PFSK-1 (cell line): ENCODE measurements around the gene IMPG2.

Experiments used
- FOXP2 ChIP-seq: optimal IDR thresholded peaks from 2 replicates; pipeline ENCODE3; 2011; ENCODE audit warnings: borderline replicate concordance, control low read depth, inconsistent platforms; ENCODE audit not compliant: insufficient read depth; ENCODE audit errors: extremely low read length, extremely low read depth
- POLR2AphosphoS5 ChIP-seq: IDR thresholded peaks from 2 replicates; pipeline ENCODE4 v1.6.1; 2012; ENCODE audit warnings: low read depth, mild to moderate bottlenecking, control low read depth, low read length, moderate library complexity
- SIN3A ChIP-seq: IDR thresholded peaks from 2 replicates; pipeline ENCODE4 v1.6.1; 2012; ENCODE audit warnings: mild to moderate bottlenecking, low read length, moderate library complexity, borderline replicate concordance; ENCODE audit not compliant: insufficient read depth
- TAF1 ChIP-seq: IDR thresholded peaks from 2 replicates; pipeline ENCODE4 v1.6.1; 2012; ENCODE audit warnings: low read length, control low read depth, borderline replicate concordance; ENCODE audit not compliant: insufficient read depth
- TF ChIP-seq, protein P1 (sequence below), 2 experiments: IDR thresholded peaks; 2 replicates each; pipeline versions ENCODE4 v1.6.1 to v1.8.0; 2011 to 2012; ENCODE audit warnings: low read depth in 2 of 2, low read length in 2 of 2, control low read depth in 1 of 2, inconsistent platforms in 1 of 2, mild to moderate bottlenecking in 1 of 2, moderate library complexity in 1 of 2; ENCODE audit not compliant: insufficient read depth in 1 of 2

Gene IMPG2

DNA sequence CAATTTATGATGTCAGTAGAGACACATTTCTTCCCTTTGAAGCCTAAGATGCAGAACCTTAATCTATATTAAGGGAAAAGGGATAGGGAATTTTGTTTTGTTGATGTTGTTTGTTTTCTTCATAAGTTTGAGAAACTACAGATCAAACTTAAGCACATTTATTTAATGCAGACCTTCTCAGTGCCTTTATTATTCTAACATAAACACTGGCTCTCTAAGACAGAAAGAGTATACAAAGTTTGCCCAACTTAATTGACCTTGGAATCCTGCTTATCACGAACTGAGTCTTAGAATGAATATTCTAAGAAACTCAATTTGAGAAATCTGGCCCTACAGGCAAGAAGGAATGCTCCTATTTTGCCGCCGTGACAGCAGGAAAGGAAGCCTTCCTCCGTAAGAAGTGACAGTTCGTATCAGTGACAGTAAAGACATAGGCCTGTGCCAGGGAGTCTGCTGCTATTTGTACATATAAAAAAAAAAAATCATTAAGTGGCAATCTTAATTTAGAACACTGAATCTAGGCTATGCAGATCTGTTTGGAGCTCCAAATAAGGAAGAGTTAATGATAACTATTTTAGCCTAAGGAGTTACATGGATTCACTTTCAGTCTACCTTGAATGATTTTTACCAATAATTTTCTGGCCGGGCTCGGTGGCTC lies 8.8 kb upstream of the IMPG2 start:
- no peak for TF ChIP-seq TAF1
- no peak for TF ChIP-seq SIN3A
- no peak for TF ChIP-seq POLR2AphosphoS5
- TF ChIP-seq, protein P1, sequence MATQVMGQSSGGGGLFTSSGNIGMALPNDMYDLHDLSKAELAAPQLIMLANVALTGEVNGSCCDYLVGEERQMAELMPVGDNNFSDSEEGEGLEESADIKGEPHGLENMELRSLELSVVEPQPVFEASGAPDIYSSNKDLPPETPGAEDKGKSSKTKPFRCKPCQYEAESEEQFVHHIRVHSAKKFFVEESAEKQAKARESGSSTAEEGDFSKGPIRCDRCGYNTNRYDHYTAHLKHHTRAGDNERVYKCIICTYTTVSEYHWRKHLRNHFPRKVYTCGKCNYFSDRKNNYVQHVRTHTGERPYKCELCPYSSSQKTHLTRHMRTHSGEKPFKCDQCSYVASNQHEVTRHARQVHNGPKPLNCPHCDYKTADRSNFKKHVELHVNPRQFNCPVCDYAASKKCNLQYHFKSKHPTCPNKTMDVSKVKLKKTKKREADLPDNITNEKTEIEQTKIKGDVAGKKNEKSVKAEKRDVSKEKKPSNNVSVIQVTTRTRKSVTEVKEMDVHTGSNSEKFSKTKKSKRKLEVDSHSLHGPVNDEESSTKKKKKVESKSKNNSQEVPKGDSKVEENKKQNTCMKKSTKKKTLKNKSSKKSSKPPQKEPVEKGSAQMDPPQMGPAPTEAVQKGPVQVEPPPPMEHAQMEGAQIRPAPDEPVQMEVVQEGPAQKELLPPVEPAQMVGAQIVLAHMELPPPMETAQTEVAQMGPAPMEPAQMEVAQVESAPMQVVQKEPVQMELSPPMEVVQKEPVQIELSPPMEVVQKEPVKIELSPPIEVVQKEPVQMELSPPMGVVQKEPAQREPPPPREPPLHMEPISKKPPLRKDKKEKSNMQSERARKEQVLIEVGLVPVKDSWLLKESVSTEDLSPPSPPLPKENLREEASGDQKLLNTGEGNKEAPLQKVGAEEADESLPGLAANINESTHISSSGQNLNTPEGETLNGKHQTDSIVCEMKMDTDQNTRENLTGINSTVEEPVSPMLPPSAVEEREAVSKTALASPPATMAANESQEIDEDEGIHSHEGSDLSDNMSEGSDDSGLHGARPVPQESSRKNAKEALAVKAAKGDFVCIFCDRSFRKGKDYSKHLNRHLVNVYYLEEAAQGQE (IDR thresholded peaks at IDR 0.05; ENCODE audit: insufficient read depth in 1 of 2, low read depth in 2 of 2, low read length in 2 of 2), result no peak
- TF ChIP-seq FOXP2, result no peak

DNA sequence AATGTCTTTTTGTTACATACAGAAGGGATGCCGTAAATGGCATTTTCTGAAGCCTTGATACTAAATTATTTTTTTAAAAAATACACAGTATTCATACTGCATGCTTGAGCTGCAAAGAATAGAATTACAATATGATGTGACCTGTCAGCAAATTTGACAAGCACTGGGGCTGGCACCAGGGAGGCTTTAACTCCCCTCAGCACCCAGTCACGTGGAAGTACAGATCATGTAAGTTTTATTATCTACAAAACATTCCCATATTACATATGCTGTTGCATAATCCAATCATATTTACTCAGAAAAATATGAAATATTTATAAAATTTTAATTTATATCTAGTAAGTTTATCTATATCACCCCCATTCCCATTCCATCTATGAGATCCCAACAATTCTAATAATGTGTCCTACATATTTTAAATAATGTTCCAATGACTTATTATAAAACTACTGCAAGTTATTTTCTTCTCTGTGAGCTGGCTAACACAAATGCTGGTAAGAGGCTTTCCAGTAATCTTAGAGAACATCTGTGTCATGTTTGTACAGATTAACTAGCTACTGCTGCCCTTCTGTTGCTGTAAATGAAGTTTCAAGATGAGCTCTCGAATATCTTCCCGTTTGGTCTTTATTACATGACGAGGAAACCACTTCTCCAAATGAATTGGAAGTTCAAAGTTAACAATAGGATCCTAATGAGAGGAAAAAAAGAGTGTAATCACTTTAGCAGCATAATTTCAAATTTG lies 5.2 kb upstream of the IMPG2 start:
- no peak for TF ChIP-seq SIN3A
- TF ChIP-seq FOXP2, result no peak
- TF ChIP-seq, protein P1 (IDR thresholded peaks at IDR 0.05; ENCODE audit: insufficient read depth in 1 of 2, low read depth in 2 of 2, low read length in 2 of 2), result no peak
- no peak for TF ChIP-seq TAF1
- TF ChIP-seq POLR2AphosphoS5, result no peak

DNA sequence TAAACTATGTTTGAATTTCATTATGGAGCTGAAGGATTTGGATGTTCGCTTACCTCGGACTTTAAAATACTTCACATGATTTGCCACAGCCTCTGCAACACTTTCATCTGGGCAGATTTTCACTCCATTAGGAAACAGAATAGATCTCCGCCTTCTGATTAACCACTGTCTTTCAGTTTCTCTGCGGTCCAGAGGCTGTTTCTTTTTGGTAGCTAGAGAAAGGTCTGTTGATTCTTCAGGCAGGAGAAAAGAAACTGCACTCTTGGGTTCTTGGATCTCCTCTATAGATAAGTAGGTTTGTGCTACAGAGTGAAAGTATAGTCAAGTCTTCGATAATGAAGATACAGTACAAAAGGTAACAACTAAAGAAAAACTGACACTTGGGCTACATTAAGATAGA lies 844 bp downstream of the IMPG2 start:
- TF ChIP-seq FOXP2 (no peak), POLR2AphosphoS5 (no peak)

DNA sequence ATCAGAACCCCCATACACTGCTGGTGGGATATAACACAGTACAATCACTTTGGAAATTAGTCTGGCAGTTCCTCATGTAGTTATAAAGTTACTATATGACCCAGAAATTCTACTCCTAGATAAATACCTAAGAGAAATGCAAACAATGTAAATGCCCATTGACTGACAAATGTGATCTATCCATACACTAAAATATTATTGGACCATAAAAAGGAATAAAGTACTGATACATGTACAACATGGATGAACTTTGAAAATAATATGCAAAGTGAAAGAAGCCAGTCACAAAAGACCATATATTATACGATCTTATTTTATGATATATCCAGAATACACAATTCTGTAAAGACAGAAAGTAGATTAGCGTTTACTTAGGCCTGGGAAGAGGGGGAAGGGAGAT lies 7.8 kb downstream of the IMPG2 start:
- TF ChIP-seq, protein P1 (IDR thresholded peaks at IDR 0.05; ENCODE audit: insufficient read depth in 1 of 2, low read depth in 2 of 2, low read length in 2 of 2), result no peak
- no peak for TF ChIP-seq SIN3A
- no peak for TF ChIP-seq FOXP2
- TF ChIP-seq POLR2AphosphoS5, result no peak
- TF ChIP-seq TAF1, result no peak

DNA sequence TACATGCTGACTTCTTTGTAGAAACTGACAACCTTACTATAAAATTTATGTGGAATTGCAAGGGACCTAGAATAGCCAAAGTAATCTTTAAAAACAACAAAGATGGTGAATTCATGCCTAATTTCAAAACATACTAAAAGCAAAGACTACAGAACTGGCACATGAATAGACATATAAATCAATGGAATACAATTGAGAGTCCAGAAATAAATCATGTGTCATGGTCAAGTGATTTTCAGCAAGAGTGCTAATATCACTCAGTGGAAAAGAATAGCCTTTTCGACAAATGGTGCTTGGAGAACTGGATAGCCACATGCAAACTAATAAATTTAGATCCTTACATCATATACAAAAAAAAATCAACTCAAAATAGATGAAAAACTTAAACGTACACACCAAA lies 8.7 kb downstream of the IMPG2 start:
- TF ChIP-seq, protein P1 (IDR thresholded peaks at IDR 0.05; ENCODE audit: insufficient read depth in 1 of 2, low read depth in 2 of 2, low read length in 2 of 2), result no peak
- TF ChIP-seq POLR2AphosphoS5 (no peak), TAF1 (no peak), FOXP2 (no peak), SIN3A (no peak)
